OCI-LY7 (cell line): ENCODE data around the gene PLEKHA6. TPM values are rescaled to one million over a fixed set of nuclear protein-coding genes. Genes with fewer than 3 reads are reported as not detected.

Experiments
- BruUV-seq: library from RNA; stranded (reverse); fragments of 400-500 nt; replicated peaks from 2 replicates; lab custom pipeline; 2021; lab: Mats Ljungman, UMichigan
- CTCF ChIA-PET: fragments of 300-600 bp; sonication (Branson Sonifier 250); formaldehyde crosslinking; loops from one replicate; lab custom pipeline; 2022; ENCODE audit warnings: antibody characterized with exemption; ENCODE audit not compliant: unreplicated experiment; lab: Charles Lee
- POLR2A ChIA-PET: fragments of 300-600 bp; sonication (Branson Sonifier 250); formaldehyde crosslinking; loops from one replicate; lab custom pipeline; 2022; ENCODE audit warnings: antibody characterized with exemption; lab: Charles Lee
- DNase-seq: peaks from one replicate; pipeline ENCODE4 v3.0.0-alpha.2; 2015; ENCODE audit warnings: low spot score
- H2AFZ ChIP-seq: fragments of 200-600 bp; sonication (generic), shearing (Covaris generic); 2 replicates; pipeline ENCODE4 v1.6.1; 2014; ENCODE audit warnings: mild to moderate bottlenecking, antibody characterized with exemption, low read length, moderate library complexity
- H3K27ac ChIP-seq: fragments of 200-600 bp; sonication (generic); 2 replicates; pipeline ENCODE4 v1.5.1; 2014; ENCODE audit warnings: mixed run types, low read depth, mild to moderate bottlenecking, moderate library complexity, low read length, inconsistent platforms; ENCODE audit not compliant: poor library complexity, severe bottlenecking
- H3K36me3 ChIP-seq: fragments of 200-600 bp; sonication (generic); 2 replicates; pipeline ENCODE4 v1.6.1; 2014; ENCODE audit warnings: mild to moderate bottlenecking, antibody characterized with exemption, low read length, moderate library complexity, mixed read lengths; ENCODE audit not compliant: insufficient read depth
- H3K4me1 ChIP-seq: fragments of 200-600 bp; sonication (generic); 2 replicates; pipeline ENCODE4 v1.5.1; 2014; ENCODE audit warnings: mild to moderate bottlenecking, low read length; ENCODE audit not compliant: insufficient read depth, poor library complexity, severe bottlenecking
- H3K4me2 ChIP-seq: fragments of 200-600 bp; sonication (generic); 2 replicates; pipeline ENCODE4 v1.6.1; 2014; ENCODE audit warnings: mild to moderate bottlenecking, low read length
- H3K4me3 ChIP-seq: fragments of 200-600 bp; sonication (generic); 2 replicates; pipeline ENCODE4 v1.5.1; 2014; ENCODE audit warnings: mild to moderate bottlenecking, low read depth, low read length; ENCODE audit not compliant: poor library complexity, severe bottlenecking
- H3K79me2 ChIP-seq: fragments of 200-600 bp; sonication (generic); 2 replicates; pipeline ENCODE4 v1.6.1; 2016; ENCODE audit warnings: low read depth, mild to moderate bottlenecking, low read length, moderate library complexity, mixed read lengths; ENCODE audit not compliant: insufficient read depth
- H3K9me2 ChIP-seq: fragments of 200-600 bp; sonication (generic); 2 replicates; pipeline ENCODE4 v1.6.1; 2016; ENCODE audit warnings: mild to moderate bottlenecking, low read length, mixed read lengths; ENCODE audit not compliant: insufficient read depth
- H3K9me3 ChIP-seq: fragments of 200-600 bp; sonication (generic); 2 replicates; pipeline ENCODE4 v1.6.1; 2014; ENCODE audit warnings: mild to moderate bottlenecking, mixed run types, low read length, mixed read lengths
- H4K20me1 ChIP-seq: fragments of 200-600 bp; sonication (generic); 2 replicates; pipeline ENCODE4 v1.6.1; 2014; ENCODE audit warnings: mild to moderate bottlenecking, antibody characterized with exemption, low read length, moderate library complexity, mixed read lengths; ENCODE audit not compliant: insufficient read depth
- EZH2phosphoT487 ChIP-seq: fragments of 200-600 bp; sonication (generic); IDR thresholded peaks from 2 replicates; pipeline ENCODE4 v1.6.1; 2018; ENCODE audit warnings: low read depth, borderline replicate concordance, mild to moderate bottlenecking, mixed run types, antibody characterized with exemption, low read length, moderate library complexity, mixed read lengths
- intact Hi-C: fragments of 100-400 bp; cut with micrococcal nuclease; formaldehyde crosslinking; loops from one replicate; pipeline ENCODE4 v1.10.0; 2022; ENCODE audit not compliant: unreplicated experiment
- total RNA-seq, 2 experiments: library from RNA; depleted of rRNA in 1 of 2; stranded (reverse); fragments of >200 nt in 1 of 2; shearing (Covaris generic) in 1 of 2; gene quantifications; 2 replicates each; pipeline ENCODE4 v1.2.3, GENCODE V29; 2014 to 2022
- TF ChIP-seq, protein P1 (sequence below): fragments of 200-600 bp; sonication (generic); conservative IDR thresholded peaks from 2 replicates; pipeline ENCODE4 v1.5.1; 2014; ENCODE audit warnings: mild to moderate bottlenecking, antibody characterized with exemption, low read length, moderate library complexity, mixed read lengths

Gene PLEKHA6
- total RNA-seq, 2 experiments from 2014 or later = not detected

DNA sequence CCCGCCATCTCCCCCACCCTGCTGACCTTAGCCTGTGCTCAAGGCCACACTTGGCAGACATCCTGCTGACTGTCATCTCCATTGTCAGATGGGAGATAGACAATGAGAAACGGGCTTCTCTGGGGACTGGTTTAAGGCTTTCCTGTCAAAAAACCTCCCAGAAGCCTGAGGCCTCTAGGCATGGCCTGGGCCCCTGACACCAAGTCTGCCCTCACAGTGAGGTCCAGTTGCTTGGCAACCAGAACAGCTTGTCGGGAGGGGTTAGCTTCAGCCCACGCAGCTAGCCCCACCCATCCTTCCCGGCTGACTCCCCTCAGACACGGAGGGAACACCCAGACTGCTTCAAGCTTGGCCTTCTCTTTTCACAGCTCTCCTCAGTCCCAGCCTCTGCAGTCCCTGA is 11.0 kb downstream of the PLEKHA6 start:
- Histone ChIP-seq H3K36me3 (no peaks in the 10 kb centered on the region), H3K9me2 (no peaks in the 10 kb centered on the region), H3K4me2 (no peak overlapping the region), H3K79me2 (no peaks in the 10 kb centered on the region), H2AFZ (no peak overlapping the region), H4K20me1 (no peaks in the 10 kb centered on the region), H3K9me3 (no peaks in the 10 kb centered on the region), H3K4me1 (no peaks in the 10 kb centered on the region), H3K4me3 (no peak overlapping the region), H3K27ac (no peak overlapping the region)
- no TSS peak for BruUV-seq
- CTCF ChIA-PET = no interaction called here
- POLR2A ChIA-PET = interaction anchor here (0.7 kb wide), 2 partner anchors 15 to 663 kb away, joined by 3 to 6 read pairs; no protein-coding TSS in a partner anchor
- no peak for DNase-seq
- no peak for TF ChIP-seq EZH2phosphoT487
- TF ChIP-seq, protein P1, sequence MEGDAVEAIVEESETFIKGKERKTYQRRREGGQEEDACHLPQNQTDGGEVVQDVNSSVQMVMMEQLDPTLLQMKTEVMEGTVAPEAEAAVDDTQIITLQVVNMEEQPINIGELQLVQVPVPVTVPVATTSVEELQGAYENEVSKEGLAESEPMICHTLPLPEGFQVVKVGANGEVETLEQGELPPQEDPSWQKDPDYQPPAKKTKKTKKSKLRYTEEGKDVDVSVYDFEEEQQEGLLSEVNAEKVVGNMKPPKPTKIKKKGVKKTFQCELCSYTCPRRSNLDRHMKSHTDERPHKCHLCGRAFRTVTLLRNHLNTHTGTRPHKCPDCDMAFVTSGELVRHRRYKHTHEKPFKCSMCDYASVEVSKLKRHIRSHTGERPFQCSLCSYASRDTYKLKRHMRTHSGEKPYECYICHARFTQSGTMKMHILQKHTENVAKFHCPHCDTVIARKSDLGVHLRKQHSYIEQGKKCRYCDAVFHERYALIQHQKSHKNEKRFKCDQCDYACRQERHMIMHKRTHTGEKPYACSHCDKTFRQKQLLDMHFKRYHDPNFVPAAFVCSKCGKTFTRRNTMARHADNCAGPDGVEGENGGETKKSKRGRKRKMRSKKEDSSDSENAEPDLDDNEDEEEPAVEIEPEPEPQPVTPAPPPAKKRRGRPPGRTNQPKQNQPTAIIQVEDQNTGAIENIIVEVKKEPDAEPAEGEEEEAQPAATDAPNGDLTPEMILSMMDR = no peak
- intact Hi-C loops = no loop called here

DNA sequence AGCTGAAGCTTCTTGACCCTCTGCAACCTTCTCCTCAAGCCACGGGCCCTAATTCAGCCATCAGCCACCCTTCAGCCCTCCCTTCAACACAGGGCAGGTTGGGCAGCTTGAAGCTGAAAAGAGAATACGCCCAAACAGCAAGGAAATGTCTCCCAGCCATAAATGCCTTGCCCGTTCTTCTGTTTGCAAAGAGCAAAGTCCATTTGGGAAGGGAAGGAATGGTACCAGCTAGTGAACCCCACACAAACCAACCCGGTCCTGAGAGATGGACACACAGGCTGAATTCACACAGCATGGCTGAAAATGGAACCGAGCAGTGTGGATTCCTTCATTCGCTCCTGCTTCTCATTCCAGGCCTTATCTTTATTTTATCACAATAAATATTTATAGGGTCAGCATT is 11.5 kb downstream of the PLEKHA6 start:
- DNase-seq = no peak
- H4K20me1 ChIP-seq = no peaks in the 10 kb centered on the region
- no peak for TF ChIP-seq EZH2phosphoT487
- TF ChIP-seq, protein P1 = no peak
- no peaks in the 10 kb centered on the region for H3K9me3 ChIP-seq
- no peak overlapping the region for H2AFZ ChIP-seq
- BruUV-seq = no TSS peak
- no peaks in the 10 kb centered on the region for H3K4me1 ChIP-seq
- H3K36me3 ChIP-seq = no peaks in the 10 kb centered on the region
- no peak overlapping the region for H3K27ac ChIP-seq
- POLR2A ChIA-PET = no interaction called here
- H3K9me2 ChIP-seq = no peaks in the 10 kb centered on the region
- no peak overlapping the region for H3K4me2 ChIP-seq
- no peak overlapping the region for H3K4me3 ChIP-seq
- H3K79me2 ChIP-seq = no peaks in the 10 kb centered on the region
- intact Hi-C loops = no loop called here
- CTCF ChIA-PET = no interaction called here

DNA sequence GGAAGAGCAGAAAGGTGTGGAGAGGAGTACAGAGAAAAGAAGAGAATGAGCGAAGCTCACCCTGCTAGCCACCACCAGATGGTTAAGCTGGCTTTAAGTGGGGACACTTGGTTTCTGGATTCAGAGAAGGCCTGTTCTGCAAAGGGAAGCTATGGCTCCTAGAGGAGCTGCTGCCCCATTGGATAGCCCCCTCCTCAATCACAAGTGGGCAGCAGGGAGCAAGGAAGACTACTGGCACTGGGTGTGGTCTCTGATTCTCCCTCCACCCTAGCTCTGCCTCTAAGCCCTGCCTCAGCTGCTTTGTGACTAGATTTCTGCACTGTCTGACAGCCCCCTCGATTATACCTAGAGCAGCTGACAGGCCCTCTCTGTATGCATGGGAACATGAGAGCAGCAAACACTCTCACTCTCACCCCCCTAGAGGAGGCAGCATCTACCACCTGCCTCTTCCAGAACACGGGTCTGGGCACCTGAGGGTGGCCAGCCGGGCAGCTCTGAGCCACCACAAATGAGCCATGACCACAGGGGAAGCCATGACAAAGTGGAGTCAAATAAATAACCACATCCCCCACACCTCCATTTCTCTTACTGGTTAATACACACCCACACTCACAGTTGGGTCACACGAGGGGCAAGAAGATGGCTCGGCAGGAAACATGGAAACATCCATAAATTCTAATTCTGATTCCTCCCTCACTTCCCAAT is 13.6 kb downstream of the PLEKHA6 start:
- intact Hi-C loops = no loop called here
- Histone ChIP-seq H4K20me1 (no peaks in the 10 kb centered on the region), H3K79me2 (no peaks in the 10 kb centered on the region), H3K9me3 (no peaks in the 10 kb centered on the region), H3K27ac (no peak overlapping the region), H3K36me3 (no peaks in the 10 kb centered on the region), H3K9me2 (no peaks in the 10 kb centered on the region), H3K4me2 (no peak overlapping the region), H3K4me1 (no peaks in the 10 kb centered on the region), H3K4me3 (no peak overlapping the region), H2AFZ (no peak overlapping the region)
- no TSS peak for BruUV-seq
- POLR2A ChIA-PET = no interaction called here
- DNase-seq = no peak
- CTCF ChIA-PET = interaction anchor here (0.6 kb wide), 1 partner anchor 63 kb away, joined by 3 read pairs; no protein-coding TSS in a partner anchor
- TF ChIP-seq, protein P1 = no peak
- no peak for TF ChIP-seq EZH2phosphoT487
